RWPE2 (cell line): ENCODE data around the gene GFOD2.
"Not testable (repeated sequence)": the region's sequence is repeated elsewhere in the genome, so short reads cannot be mapped to it uniquely, and the experiment has no call there.

ENCODE experiments used
- ATAC-seq: fragments of 200-7000 bp; cut with Tn5 transposase; 3 replicates; pipeline ENCODE4 v1.9.1; 2021; ENCODE audit warnings: low read depth
- DNase-seq: peaks from one replicate; pipeline ENCODE4 v3.0.0-alpha.2; 2020; ENCODE audit warnings: low spot score
- H3K27ac ChIP-seq: fragments of 450-650 bp; 2 replicates; pipeline ENCODE4 v1.5.1; 2017; ENCODE audit warnings: mild to moderate bottlenecking; ENCODE audit not compliant: poor library complexity, severe bottlenecking
- H3K27me3 ChIP-seq: fragments of 250-450 bp; sonication (Bioruptor Pico); 2 replicates; pipeline ENCODE4 v1.5.1; 2021; ENCODE audit warnings: mild to moderate bottlenecking, moderate library complexity; ENCODE audit not compliant: insufficient read depth, poor library complexity, severe bottlenecking
- H3K36me3 ChIP-seq: fragments of 250-450 bp; sonication (Bioruptor Pico); 2 replicates; pipeline ENCODE4 v1.5.1; 2020; ENCODE audit warnings: low read depth, mild to moderate bottlenecking, moderate library complexity
- H3K4me1 ChIP-seq: fragments of 250-450 bp; sonication (Bioruptor Pico); 2 replicates; pipeline ENCODE4 v1.5.1; 2021; ENCODE audit warnings: mild to moderate bottlenecking, moderate library complexity; ENCODE audit not compliant: insufficient read depth, poor library complexity, severe bottlenecking
- H3K4me3 ChIP-seq: fragments of 250-450 bp; sonication (Bioruptor Pico); 2 replicates; pipeline ENCODE4 v1.5.1; 2021; ENCODE audit warnings: mild to moderate bottlenecking, moderate library complexity; ENCODE audit not compliant: severe bottlenecking
- H3K9me3 ChIP-seq: fragments of 250-450 bp; sonication (Bioruptor Pico); 2 replicates; pipeline ENCODE4 v1.5.1; 2021; ENCODE audit warnings: mild to moderate bottlenecking, moderate library complexity; ENCODE audit not compliant: severe bottlenecking
- TF ChIP-seq, protein P1 (sequence below): fragments of 450-650 bp; IDR thresholded peaks from one replicate; pipeline ENCODE4 v1.5.1; 2017; ENCODE audit warnings: mild to moderate bottlenecking, moderate library complexity; ENCODE audit not compliant: poor library complexity, severe bottlenecking

Gene GFOD2

GRCh38 chr16:67758966-67759365 is 39.9 kb upstream of the GFOD2 start:
- TF ChIP-seq, protein P1, sequence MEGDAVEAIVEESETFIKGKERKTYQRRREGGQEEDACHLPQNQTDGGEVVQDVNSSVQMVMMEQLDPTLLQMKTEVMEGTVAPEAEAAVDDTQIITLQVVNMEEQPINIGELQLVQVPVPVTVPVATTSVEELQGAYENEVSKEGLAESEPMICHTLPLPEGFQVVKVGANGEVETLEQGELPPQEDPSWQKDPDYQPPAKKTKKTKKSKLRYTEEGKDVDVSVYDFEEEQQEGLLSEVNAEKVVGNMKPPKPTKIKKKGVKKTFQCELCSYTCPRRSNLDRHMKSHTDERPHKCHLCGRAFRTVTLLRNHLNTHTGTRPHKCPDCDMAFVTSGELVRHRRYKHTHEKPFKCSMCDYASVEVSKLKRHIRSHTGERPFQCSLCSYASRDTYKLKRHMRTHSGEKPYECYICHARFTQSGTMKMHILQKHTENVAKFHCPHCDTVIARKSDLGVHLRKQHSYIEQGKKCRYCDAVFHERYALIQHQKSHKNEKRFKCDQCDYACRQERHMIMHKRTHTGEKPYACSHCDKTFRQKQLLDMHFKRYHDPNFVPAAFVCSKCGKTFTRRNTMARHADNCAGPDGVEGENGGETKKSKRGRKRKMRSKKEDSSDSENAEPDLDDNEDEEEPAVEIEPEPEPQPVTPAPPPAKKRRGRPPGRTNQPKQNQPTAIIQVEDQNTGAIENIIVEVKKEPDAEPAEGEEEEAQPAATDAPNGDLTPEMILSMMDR, result no peak
- ATAC-seq (no peak), DNase-seq (no peak)
- no peaks in the 10 kb centered on the region for H3K9me3 ChIP-seq
- no peaks in the 10 kb centered on the region for H3K4me1 ChIP-seq
- H3K27ac ChIP-seq, result no peak overlapping the region
- no peaks in the 10 kb centered on the region for H3K27me3 ChIP-seq
- no peaks in the 10 kb centered on the region for H3K36me3 ChIP-seq
- no peak overlapping the region for H3K4me3 ChIP-seq

DNA sequence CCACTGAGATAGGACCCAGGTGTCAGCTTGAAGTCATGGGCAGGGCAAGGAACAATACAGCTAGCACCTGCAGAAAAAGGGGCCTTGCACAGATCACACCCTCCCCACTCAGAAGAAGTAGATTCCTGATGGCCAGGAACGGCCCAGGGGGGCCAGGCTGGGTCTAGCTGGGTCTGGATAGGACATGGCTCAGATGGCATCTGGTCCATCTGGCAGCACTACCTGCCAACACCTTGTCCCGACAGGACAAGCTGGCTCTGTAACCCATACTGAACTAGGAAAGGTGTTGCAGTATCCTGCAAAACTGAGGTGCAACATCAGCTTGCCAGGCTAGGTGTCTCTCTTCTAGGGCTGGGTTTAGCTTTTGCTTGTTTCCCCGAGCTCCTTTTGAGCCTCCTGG is 38.9 kb upstream of the GFOD2 start:
- DNase-seq (no peak), ATAC-seq (no peak)
- H3K4me3 ChIP-seq, result no peak overlapping the region
- H3K4me1 ChIP-seq, result no peaks in the 10 kb centered on the region
- H3K27ac ChIP-seq, result no peak overlapping the region
- H3K36me3 ChIP-seq, result no peaks in the 10 kb centered on the region
- no peaks in the 10 kb centered on the region for H3K9me3 ChIP-seq
- no peaks in the 10 kb centered on the region for H3K27me3 ChIP-seq
- TF ChIP-seq, protein P1, result no peak

- H3K4me3 ChIP-seq, result no peak overlapping the region
- H3K27ac ChIP-seq, result no peak overlapping the region
- no peaks in the 10 kb centered on the region for H3K27me3 ChIP-seq
- H3K36me3 ChIP-seq, result no peaks in the 10 kb centered on the region
- DNase-seq, result no peak
- no peaks in the 10 kb centered on the region for H3K4me1 ChIP-seq
- TF ChIP-seq, protein P1, result no peak
- ATAC-seq, result no peak
- H3K9me3 ChIP-seq, result no peaks in the 10 kb centered on the region
Measured at GRCh38 chr16:67752641-67753040, 33.5 kb upstream of the GFOD2 start.

DNA sequence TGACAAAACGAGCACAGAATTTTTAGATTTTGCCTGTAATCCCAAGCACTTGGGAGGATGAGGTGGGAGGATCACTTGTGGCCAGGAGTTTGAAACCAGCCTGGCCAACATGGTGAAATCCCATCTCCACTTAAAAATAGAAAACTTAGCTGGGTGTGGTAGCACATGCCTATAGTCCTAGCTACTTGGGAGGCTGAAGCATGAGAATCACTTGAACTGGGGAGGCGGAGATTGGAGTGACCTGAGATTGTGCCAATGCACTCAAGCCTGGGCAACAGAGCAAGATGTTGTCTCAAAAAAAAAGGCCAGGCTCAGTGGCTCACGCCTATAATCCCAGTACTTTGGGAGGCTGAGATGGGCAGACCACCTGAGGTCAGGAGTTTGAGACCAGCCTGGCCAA is 32.2 kb upstream of the GFOD2 start:
- not testable (repeated sequence) for H3K36me3 ChIP-seq, H3K4me1 ChIP-seq, DNase-seq, H3K9me3 ChIP-seq, ATAC-seq, H3K4me3 ChIP-seq, H3K27ac ChIP-seq, H3K27me3 ChIP-seq

DNA sequence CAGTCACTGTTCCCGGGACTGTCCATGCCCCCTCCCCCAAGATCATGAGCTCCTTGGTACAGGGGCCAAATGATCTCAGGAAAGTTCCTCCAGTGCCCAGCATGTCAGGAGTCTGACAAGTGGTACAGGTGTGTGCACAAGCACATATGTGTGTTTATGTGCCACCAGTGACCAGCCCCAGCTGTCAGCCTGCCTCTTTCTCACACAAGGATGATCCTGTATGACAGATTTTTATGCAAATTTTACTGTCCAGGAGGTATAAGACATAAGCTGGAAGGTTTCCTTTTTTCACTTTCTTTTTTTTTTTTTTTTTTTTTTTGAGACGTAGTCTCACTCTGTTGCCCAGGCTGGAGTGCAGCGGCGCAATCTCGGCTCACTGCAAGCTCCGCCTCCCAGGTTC is 31.4 kb upstream of the GFOD2 start:
- ATAC-seq (no peak), DNase-seq (no peak)
- H3K27ac ChIP-seq, result no peak overlapping the region
- peaks cover 5% of the 10 kb centered on the region; the same call in 1 of the 2 replicates for H3K36me3 ChIP-seq
- H3K4me1 ChIP-seq, result no peaks in the 10 kb centered on the region
- H3K27me3 ChIP-seq, result no peaks in the 10 kb centered on the region
- no peak overlapping the region for H3K4me3 ChIP-seq
- TF ChIP-seq, protein P1, result no peak
- H3K9me3 ChIP-seq, result no peaks in the 10 kb centered on the region
